ENCODE data around the gene MNS1.

DNA sequence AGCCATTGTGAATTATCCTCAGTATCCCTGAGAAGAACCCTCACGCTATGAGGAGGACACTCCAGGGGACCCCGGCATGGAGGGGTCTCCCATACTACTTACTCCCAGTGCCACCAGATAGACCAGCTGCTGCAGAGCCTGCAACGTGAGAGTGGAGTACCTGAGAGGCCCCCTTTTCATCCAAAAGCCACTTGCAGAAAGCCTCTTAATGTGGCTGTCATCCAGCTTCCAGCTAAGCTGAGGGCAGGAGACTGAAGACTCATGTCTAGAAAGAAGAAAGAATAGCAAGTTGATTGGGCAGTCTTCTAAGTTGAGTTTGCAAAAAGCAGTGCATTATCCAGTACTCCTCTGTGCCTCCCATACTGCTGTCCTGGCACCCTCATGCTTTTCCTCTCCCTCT lies 27.3 kb upstream of the MNS1 start:
- TF ChIP-seq CTCF (IDR thresholded peaks at IDR 0.05) (no peak), POLR2AphosphoS5 (IDR thresholded peaks at IDR 0.05) (no peak), POLR2A (IDR thresholded peaks at IDR 0.05) (no peak)
